NCI-H2107 (cell line): ENCODE data around the gene ROS1.
"Not testable (repeated sequence)": the region's sequence is repeated elsewhere in the genome, so short reads cannot be mapped to it uniquely, and the experiment has no call there.

Source experiments
- DNase-seq: peaks from one replicate; lab custom pipeline; 2025; lab: John Stamatoyannopoulos, UW

The ROS1 gene

DNA sequence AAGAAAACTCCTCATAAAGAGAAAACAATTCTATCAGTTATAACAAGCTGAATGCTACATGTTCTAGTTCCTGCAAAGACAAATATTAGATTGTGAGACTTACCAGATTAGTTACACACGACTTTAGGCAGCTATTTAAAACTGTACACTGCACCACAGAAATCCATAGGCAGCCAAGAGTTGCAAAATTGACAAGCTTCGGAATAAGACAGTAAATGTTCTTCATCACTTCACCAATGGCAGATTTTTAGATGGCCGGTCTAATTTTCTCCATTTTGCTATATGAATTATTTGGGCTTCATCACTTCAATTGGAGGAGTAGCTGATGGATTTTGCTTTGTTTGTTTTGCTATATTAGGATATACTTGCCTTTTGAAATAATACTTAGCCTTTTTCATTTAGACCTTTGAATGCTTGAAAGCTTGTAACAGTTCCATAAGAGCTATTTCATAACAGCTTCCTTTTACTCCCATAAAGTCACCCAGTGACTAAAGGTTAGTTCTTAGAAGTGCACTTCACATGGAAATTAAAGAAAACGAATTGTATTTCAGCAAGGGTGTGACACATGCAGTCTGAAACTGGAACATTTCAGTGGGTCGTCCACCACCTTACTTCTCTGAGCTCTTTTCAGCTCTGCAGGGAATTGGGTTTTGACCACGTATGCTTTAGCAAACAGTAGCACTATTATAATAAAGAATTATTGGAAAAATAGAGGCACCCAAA is at the start of gene ROS1:
TSS of gene ROS1 (minus strand) at position 512 of the 723 bp plus-strand sequence. CDS start at position 226, 286 bp downstream.
- no peak for DNase-seq

DNA sequence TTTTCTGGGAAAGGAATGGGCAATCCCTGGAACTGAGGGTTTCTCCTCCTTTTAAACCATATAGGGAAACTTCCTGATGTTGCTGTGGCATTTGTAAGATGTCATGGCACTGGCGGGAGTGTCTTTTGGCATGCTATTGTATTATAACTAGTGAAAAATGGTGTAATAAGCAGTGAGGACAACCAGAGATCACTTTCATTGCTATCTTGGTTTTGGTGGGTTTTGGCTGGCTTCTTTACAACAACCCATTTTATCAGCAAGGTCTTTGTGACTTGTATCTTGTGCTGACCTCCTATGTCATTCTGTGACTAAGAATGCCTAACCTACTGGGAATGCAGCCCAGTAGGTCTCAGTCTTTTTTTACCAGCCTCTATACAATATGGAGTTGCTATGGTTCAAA is 47.7 kb upstream of the ROS1 start:
- no peak for DNase-seq

DNA sequence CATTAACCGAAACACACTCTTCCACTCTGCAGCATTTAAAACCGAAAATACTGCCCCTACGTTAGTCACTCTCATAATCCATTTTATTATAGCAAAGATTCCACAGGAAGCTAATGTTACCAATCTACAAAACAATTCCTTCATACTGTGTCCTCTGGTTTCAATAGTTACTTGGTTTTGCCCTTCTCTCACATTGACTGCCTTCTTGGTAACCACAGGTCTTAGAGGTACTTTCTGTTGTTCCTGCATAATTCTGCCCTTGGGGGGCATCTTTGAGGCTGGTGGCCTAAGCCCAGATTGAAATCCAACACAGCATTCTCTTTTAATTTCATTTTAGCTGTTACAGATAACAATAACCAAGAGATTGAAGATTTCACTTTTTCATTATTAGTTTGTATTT is 46.9 kb upstream of the ROS1 start:
- DNase-seq = no peak

DNA sequence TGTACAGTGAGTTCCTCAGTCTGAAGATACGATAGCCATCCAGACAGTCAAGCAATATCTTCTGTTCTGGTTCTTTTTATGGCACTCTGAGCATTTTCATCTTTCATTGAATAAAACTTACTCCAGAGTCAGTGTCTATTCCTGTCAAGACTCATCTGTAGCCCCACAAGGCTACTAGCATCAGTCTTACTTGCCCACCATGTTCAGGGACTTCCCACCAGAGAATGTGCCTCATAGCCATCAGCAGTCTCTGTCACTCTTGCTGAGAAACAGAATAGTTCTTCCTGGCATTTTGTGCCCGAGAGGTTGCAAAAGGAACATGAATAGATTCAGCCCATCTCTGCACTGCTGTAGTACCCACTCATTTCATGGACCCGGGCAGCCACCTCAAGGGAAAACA is 44.0 kb upstream of the ROS1 start:
- DNase-seq = no peak

DNA sequence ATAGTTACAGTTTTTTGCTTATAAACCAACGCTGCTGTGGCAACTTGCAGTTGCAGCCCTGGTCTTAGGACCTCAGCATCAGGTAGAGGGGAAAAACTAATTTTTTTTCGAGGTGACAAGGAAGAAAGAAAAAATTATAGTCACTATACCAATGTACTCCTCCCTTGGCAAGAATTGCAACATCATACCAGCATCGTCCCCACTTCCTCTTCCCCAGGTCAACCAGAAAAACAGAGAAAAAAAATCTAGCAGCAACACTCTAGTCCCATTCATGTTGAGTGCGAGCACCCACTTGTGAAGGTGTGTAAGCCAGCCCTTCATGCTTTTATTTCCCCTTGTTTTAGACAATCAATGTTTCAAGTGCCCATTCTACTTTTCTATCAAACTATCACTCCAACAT is 43.6 kb upstream of the ROS1 start:
- DNase-seq = no peak

DNA sequence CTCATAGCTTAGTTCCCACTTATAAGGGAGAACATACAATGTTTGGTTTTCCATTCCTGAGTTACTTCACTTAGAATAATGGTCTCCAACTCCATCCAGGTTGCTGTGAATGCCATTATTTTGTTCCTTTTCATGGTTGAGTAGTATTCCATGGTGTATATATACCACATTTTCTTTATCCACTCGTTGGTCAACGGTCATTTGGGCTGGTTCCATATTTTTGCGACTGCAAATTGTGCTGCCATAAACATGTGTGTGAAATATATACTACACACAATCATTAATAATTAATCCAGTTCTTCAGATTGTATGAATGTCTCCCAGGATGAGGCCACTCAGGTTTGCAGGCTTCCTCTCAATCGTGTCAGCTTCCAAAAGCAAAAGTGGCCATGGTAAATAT is 42.8 kb upstream of the ROS1 start:
- not testable (repeated sequence) for DNase-seq

DNA sequence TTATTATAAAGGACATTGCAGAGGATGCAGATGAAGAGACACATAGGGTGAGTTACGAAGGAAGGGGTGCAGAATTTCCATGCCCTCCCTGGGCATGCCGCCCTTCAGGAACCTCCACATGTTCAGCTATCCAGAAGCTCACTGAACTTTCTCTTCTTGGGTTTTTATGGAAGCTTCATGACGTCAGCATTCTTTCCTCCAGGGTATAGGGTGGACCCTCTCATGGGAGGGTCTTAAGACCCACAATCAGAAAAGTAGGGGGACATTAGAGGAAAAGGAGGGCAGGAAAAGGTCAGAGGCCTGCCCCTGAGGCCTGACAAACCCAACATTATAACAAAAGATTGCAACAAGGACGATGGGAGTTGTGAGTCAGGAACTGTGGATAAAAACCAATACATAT is 42.1 kb upstream of the ROS1 start:
- DNase-seq = no peak

DNA sequence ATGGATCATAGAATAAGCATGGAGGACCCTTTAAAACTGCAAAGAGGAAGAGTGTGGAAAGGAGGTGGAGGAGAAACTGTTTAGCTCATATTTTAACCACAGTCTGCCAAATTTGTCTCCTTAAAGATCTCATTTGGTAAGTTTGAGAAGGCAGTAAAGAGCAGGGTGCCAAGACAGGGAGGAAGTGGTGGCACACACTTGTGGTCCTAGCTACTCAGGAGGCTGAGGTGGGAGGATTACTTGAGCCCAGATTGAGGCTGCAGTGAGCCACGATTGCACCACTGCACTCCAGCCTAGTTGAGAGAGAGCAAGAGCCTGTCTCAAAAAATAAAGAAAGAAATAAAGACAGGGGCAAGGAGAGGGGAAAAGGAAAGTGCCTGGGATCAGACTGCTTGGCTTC is 39.9 kb upstream of the ROS1 start:
- no peak for DNase-seq

DNA sequence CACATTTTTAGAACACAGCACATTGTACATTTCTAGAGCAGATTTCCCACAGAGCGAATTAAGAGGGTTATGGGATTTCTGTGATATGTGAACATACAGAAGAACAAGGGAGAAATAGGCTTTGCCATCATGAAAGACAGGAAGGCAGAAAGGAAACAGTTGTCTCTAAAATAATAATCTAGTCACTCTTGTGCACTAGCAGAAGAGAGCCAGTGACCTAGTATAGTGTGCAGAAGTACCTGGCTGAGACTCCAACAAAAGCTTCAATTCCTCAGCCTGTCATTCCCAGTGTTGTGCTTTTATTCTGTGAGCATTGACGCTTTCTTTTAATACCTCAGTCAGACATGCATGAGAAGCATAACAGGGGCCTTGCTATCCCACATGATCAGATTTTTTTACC is 39.0 kb upstream of the ROS1 start:
- no peak for DNase-seq

DNA sequence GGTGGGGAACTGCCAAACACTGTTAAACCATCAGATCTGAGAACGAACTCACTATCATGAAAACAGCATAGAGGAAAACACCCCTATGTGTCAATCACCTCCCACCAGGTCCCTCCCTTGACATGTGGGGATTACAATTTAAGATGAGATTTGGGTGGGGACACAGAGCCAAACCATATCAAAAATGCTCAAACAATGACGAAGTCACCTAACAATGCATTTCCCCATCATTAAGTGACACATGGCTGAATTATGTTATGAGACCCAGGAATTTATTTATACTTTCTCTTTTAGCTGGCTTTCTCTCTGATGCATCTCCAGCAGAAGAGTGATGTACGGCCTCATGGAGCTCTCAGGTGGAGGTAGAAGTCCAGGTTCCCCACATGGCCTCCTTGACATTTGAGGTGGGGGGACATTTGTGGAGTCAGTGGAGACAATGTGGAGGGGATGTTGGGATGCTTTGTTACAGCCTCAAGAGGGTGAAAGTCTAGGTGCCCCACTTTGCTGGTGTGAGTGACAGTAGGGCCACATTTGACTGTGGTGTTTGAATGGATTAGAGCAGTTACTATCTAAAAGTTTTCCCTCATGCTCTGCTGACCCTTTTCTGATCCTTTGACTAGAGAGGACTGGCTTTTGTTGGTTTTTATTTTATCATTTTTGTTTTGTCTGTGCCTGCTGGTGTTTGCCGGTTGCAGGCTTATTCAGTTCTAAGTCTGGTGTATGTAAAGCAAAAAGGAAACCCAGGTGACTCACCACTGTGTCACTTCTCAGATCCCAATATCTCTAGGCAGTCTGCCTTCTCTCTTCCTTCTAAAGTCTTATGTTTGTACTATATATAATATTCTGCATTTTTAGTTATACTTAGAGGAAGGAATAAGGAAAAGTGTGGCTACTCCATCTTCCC is 38.3 kb upstream of the ROS1 start:
- no peak for DNase-seq

DNA sequence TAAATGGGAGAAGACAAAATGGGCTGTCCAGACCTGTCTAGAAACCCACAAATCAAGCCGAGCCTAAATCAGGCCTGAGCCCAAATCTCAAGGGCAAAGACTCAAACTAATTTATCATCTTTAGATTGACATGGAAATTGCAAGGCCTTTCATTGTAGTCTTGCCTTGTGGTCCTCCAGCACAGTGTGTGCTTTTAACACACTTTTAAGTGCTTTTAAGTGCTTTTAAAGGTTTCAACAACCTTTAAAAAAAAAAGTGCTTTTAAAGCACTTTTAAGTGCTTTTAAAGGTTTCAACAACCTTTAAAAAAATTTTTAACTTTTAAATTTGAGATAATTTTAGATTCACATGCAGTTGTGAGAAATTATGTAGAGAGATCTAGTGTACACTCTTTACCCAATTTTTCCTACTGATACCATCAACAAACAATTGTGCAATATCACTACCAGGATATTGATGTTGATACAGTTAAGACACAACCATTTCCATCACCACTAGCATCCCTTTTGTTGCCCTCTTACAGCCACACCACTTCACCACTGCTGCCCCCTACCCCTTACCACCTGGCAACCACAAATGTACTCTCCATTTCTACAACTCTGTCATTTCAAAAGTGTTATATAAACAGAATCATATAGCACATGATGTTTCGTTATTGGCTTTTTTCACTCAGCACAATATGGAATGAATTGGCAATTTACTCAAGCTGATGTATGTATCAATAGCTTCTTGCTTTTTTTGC is 33.6 kb upstream of the ROS1 start:
- DNase-seq = no peak

DNA sequence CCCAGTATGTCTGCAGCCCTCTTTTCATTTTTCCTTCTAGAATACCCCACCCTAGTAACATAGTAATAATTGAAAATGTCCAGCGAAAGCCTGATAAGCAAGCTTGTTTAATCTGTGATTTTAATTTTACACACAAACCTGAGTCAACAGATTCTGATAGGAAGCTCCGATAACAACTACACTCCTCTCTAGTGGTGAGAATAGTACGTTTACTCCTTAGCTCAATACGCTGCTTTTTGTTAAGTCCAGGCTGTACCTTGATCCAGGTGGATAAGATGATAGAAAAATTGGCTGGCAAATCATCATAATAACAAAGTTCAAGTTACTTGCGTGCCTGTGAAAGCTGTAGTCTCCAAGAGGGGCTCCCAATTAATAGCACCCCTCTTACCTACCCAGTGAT is 31.3 kb upstream of the ROS1 start:
- no peak for DNase-seq

DNA sequence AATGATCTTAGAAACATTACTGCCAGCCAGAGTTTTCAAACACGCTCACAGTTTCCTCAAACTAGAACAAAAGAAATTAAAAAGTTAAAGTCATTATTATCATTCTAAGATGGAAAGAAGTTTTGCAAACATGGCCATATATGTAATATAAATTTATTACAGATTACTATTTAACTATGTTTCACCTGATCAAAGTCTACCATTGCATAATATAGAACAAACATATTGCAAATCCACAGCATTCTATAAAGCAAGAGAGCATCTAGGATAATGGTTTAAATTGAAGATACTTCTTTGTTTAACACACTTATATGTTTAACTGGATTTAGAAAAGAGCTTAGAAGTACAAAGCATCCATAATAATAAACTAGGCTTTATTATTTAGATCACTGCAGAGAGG is 30.5 kb upstream of the ROS1 start:
- no peak for DNase-seq

DNA sequence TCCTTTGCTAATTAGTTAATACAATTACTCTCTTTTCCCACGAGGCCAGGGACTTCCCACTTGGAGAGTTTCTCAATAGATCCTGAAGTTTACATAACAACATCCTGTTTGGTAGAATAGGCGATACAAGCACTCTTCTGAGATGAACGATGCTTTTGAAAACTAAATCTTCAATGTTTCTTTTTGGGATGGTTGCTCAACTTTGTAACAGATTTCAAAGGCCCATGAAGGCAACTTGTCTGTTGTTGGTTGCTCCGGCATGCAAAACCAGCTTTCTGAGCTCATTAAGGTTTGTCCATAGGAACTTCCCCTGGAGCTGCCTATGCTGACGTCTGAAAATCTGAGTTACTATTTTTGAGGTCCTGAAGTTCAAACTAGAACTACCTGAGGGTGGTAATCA is 25.9 kb upstream of the ROS1 start:
- DNase-seq = no peak

DNA sequence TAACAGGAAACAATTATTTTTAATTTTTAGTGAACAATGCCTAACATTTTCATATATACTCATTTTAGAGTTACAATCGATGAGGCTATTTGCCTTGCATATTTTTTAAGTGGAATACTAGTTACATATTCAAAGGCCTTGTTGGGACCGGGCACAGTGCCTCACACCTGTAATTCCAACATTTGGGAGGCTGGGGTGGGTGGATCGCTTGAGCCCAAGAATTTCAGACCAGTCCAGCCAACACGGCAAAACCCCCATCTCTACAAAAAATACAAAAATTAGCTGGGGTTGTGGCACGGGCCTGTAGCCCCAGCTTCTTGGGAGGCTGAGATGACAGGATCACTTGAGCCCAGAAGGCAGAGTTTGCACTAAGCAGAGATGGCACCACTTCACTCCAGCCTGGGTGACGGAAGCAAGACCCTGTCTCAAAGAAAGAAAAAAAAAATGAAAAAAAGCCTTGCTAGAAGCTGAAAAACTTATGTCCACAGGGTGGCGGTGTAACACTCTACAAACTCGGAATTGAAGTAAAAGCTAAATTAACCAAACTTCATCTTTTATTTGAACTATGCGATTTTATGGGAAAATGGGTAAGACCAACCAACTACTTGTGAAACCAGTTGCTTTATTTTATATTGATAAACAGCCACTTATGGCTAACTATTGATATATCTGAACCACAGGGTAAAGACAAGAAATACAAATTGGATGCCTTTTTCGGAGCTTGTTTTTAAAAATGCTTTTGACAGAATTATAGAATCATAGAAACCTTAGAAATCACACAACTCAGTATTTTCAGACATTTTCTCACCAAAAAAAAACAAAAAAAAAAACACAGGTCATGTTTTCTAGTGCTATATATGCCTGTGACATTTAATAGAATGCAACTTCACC is 24.1 kb upstream of the ROS1 start:
- no peak for DNase-seq

DNA sequence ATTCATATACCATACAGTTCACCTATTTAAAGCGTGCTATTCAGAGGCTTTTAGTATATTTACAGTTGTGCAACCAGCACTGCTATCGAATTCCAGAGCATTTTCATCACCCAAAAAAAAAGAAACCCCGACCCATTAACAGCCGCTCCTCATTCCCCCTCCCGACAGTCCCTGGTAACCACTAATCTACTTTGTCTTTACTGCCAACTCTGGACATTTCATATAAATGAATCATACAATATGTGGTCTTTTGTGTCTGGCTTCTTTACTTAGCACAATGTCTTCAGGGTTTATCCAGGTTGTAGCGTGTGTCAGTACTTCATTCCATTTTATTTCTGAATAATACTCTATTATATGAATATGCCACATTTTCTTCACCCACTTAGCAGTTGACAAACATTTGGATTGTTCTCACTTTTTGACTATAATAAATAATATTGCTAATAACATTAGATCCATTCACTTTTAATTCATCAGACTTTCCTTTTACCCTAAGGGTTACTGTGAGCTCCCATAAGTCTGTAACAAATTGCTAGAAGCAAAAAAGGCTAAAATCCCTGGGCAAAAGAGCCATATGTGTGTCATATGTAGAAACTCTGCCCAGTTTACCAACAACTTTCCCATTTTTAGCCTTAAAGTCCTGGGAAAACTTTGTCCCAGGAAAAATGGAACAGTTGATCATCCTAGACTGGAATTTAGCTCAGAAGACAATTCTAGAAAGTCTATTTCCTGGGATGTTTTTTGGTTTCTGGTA is 23.2 kb upstream of the ROS1 start:
- DNase-seq = no peak

DNA sequence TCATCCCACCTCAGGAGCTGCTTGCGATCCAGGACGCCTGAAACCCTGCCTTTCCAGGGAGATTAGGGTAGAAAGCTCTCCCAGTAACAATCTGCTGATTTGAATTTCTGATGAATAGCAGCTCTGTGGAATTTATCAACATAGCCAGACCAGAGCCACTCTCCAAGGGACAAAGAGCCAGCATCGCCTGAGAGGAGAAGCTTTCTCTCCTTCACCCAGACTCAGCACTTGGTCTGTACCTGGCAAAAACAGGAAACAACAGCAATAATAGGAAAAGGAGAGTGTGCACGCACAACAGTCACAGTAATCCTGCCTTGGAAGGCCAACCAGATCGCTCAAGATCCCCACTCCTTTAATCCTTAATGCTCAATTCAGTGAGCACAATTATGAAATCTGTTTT is 22.3 kb upstream of the ROS1 start:
- DNase-seq = no peak

DNA sequence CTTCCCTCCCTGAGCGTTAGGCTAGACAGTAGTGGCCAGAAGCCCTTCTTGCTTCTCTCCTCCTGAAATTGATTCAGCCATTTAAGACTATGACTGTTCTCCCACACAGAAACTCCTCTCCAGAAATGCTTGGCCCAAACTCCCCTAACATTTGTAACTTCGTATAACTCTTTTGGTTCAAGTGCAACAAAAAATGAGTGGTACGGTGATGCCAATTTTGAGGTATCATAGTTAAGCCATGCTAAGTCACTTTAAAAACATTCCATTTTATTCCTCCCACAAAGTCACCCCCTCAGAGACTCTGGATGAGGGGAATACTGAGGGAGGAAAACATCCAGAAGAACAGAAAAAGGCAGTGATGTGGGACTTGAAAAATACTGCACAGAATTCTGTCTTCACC is 21.1 kb upstream of the ROS1 start:
- DNase-seq = no peak

DNA sequence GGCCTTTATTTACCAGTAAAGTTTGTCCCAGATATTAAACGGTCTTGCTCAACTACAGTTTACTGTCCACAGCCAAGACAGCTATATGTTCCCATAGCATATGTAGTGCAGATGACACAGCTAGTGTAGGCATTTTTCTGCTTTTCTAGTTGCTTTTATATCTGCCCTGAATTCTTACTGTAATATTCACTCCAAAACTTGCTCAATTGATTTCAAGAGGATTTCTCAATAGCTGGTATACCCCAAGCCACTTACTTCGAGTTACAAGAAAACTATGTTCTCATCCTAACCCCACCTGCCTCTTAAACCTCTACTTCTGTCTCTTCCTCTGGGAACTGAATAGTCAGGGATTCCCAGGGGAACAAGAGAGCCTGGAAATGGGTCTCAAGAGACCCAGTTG is 18.9 kb upstream of the ROS1 start:
- no peak for DNase-seq

DNA sequence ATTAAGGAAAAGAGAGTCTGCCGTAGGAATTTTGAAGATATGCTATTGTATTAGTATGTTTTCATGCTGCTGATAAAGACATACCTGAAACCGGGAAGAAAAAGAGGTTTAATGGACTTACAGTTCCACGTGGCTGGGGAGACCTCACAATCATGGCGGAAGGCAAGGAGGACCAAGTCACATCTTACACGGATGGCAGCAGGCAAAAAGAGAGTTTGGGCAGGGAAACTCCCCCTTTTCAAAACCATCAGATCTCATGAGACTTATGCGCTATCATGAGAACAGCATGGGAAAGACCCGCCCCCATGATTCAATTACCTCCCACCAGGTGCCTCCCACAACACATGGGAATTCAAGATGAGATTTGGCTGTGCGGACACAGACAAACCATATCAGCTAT is 16.6 kb upstream of the ROS1 start:
- DNase-seq = not testable (repeated sequence)

DNA sequence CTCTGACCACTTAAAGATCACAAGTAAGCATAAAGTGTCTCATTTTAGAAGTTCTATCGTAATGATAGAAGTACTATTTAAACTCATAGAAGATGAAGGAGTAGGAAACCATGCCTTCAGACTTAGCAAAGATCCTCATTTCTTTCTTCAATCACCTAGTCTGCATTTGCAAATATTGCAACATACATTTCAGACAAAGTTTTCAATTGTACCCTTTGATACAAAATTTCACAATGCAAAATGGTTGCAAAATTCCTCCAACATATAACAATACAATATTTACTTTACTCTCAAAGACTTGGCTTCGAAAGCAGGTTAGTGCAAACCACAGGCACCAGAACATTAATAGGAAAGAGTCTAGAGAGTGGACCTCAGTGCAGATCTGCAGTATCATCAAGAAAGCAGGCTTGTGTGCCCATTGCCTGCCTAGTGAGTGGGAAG is 16.1 kb upstream of the ROS1 start:
- DNase-seq = no peak
